T-helper 2 cell treated with Interferon-gamma antibody and Interleukin-4, amounts not matched to agents 5 μg/mL and 100 μg/mL, for 36 hours (primary cell): ENCODE data around the gene DNAJC5G.
"Not testable (repeated sequence)": the region's sequence is repeated elsewhere in the genome, so short reads cannot be mapped to it uniquely, and the experiment has no call there.

Experiments
- DNase-seq: peaks from one replicate; pipeline ENCODE4 v3.0.0; 2021; ENCODE audit warnings: low spot score
- H3K27ac Mint-ChIP-seq: one replicate; pipeline ENCODE4 v1.8.0; 2021; ENCODE audit warnings: mild to moderate bottlenecking, mixed read lengths
- H3K27me3 Mint-ChIP-seq: one replicate; pipeline ENCODE4 v1.8.0; 2021; ENCODE audit warnings: low read depth, mixed read lengths
- H3K36me3 Mint-ChIP-seq: one replicate; pipeline ENCODE4 v1.8.0; 2021; ENCODE audit warnings: low read depth, mixed read lengths
- H3K4me1 Mint-ChIP-seq: one replicate; pipeline ENCODE4 v1.8.0; 2021; ENCODE audit warnings: low read depth, mixed read lengths
- H3K4me3 Mint-ChIP-seq: one replicate; pipeline ENCODE4 v1.8.0; 2022; ENCODE audit warnings: mild to moderate bottlenecking, moderate library complexity, mixed read lengths
- H3K9me3 Mint-ChIP-seq: one replicate; pipeline ENCODE4 v1.8.0; 2021; ENCODE audit warnings: mixed read lengths

Gene DNAJC5G

DNA sequence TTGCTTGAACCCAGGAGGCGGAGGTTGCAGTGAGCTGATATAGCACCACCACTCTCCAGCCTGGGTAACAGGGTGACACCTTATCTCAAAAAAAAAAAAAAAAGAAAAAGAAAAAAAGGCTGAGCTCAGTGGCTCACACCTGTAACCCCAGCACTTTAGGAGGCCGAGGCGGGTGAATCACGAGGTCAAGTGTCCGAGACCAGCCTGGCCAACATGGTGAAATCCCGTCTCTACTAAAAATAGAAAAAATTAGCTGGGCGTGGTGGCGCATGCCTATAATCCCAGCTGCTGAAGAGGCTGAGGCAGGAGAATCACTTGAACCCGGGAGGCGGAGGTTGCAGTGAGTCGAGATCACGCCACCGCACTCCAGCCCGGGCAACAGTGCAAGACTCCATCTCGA, 44.6 kb downstream of the DNAJC5G start:
- H3K27ac Mint-ChIP-seq = not testable (repeated sequence)

DNA sequence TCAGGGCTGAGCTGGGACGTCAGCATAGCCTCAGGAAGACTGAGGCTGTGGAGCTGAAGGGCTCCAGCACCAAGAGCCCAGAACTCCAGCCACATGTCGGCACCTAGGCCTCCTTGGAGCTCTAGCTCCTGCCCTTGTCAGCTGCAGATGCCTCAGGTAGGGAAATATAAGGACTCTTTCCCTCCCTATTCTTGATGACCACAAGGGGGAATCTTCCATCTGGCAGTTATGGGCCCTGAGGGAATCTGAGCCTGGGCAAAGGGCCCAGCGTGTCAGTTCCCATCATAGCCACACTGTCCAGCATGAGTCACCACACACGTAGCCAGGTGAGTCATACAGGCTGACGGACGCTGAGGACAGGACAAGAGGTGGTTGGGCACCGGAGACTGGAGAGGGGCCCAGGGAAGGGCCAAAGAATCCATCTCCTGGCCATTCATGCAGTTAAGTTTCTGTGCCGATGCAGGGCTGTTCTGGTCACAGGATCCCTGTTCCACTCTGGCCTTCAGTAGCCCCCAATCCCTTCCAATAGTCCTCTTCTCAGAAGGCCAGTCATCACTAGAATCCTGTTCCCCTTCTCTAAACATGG, 45.8 kb downstream of the DNAJC5G start:
- H3K4me3 Mint-ChIP-seq = no peak overlapping the region

More for the DNA sequence above, 44.6 kb downstream of the DNAJC5G start:
- not testable (repeated sequence) for H3K36me3 Mint-ChIP-seq, DNase-seq, H3K4me3 Mint-ChIP-seq, H3K9me3 Mint-ChIP-seq, H3K27me3 Mint-ChIP-seq
- H3K4me1 Mint-ChIP-seq = peaks cover 15% of the 10 kb centered on the region

GRCh38 chr2:27322301-27322765, 47.1 kb downstream of the DNAJC5G start:
- Mint-ChIP-seq H3K27ac (peak overlapping the region; percentile 97), H3K4me3 (peak overlapping the region; percentile 99), H3K36me3 (peaks cover 23% of the 10 kb centered on the region), H3K9me3 (no peaks in the 10 kb centered on the region), H3K4me1 (peaks cover 15% of the 10 kb centered on the region), H3K27me3 (no peaks in the 10 kb centered on the region)
- no peak for DNase-seq

More for the DNA sequence above, 45.8 kb downstream of the DNAJC5G start:
- H3K4me1 Mint-ChIP-seq = peaks cover 15% of the 10 kb centered on the region
- H3K27me3 Mint-ChIP-seq = no peaks in the 10 kb centered on the region
- H3K9me3 Mint-ChIP-seq = no peaks in the 10 kb centered on the region
- no peak for DNase-seq
- peaks cover 11% of the 10 kb centered on the region for H3K36me3 Mint-ChIP-seq
- peak overlapping the region; percentile 38 for H3K27ac Mint-ChIP-seq

DNA sequence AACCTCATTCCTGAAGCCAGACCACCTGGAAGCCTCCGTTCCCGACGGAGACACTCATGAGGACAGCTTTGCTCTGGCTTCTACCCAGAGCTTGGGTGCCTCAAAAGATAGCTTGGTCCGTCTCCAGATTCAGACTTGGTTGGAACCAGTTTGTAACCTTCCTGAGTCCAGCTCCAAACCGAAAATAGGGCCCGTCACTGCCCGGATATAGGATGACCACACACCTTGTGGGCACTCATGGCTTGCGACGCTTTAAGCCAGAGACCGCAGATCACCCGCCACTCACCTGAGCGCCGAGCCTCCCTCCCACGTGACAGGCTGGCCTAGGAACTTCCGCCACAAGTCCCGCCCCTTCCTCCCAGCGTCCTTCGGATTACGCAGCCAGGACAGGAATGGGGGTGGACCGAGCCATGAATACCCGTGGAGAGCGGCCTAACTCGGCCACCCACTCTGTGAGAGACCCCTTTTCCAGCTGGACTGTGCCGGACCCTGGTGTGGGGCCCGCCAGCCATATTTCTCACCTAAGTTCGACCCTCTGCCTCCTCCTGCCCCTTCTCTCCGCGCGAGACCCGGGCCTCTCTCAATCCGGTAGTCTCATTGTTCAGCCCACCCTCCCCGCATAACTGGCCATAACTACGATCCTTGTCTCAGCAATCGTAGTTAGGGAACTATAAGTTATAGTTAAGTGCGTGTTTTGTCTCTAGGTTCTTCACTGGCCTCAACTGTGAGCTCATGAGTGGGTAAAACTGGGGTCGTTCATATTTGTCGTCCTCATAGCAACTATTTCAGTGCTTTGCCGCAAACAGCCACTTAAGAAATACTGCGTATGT, 47.7 kb downstream of the DNAJC5G start, which contains the start of gene MPV17:
MPV17 (minus strand) TSS at position 332 of the 830 bp plus-strand sequence. CDS start 580 bp downstream, outside the sequence.
- H3K27me3 Mint-ChIP-seq = no peaks in the 10 kb centered on the region
- peak within 1 kb of the TSS; percentile 97 for H3K27ac Mint-ChIP-seq
- peak; percentile 88 for DNase-seq
- peaks cover 26% of the 10 kb centered on the region for H3K36me3 Mint-ChIP-seq
- peak within 1 kb of the TSS; percentile 99 for H3K4me3 Mint-ChIP-seq
- H3K4me1 Mint-ChIP-seq = peaks cover 15% of the 10 kb centered on the region
- no peaks in the 10 kb centered on the region for H3K9me3 Mint-ChIP-seq

GRCh38 chr2:27323596-27324285, 48.5 kb downstream of the DNAJC5G start:
- Mint-ChIP-seq H3K27me3 (no peaks in the 10 kb centered on the region), H3K4me1 (peaks cover 15% of the 10 kb centered on the region), H3K9me3 (no peaks in the 10 kb centered on the region), H3K4me3 (peak overlapping the region; percentile 99), H3K27ac (peak overlapping the region; percentile 97), H3K36me3 (peaks cover 32% of the 10 kb centered on the region)
- DNase-seq = no peak

DNA sequence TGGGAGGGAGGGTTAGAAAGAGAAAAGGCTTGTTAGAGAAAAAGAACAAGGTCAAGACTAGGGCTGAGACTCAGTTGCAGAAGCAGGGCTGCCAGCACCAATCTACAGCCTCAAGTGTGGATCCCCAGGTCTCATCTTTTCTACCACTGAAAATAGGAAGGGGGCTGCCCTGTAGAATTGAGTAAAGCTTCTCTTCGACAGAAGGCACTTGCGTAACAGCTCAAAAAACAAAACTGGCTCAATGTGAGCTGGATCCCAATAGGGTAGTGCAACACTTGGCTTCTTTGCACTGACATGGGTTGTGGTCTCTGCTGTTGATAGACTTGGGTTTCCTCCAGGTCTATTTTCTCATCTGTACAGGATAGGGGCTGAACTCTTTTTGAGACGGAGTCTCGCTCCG, 49.5 kb downstream of the DNAJC5G start:
- no peak overlapping the region for H3K4me3 Mint-ChIP-seq

More for the DNA sequence above, 49.5 kb downstream of the DNAJC5G start:
- no peak for DNase-seq
- no peaks in the 10 kb centered on the region for H3K9me3 Mint-ChIP-seq
- no peak overlapping the region for H3K27ac Mint-ChIP-seq
- H3K27me3 Mint-ChIP-seq = no peaks in the 10 kb centered on the region
- peaks cover 15% of the 10 kb centered on the region for H3K4me1 Mint-ChIP-seq
- peaks cover 37% of the 10 kb centered on the region for H3K36me3 Mint-ChIP-seq
